ENCODE results near the gene CENPQ.

CENPQ gene

GRCh38 chr6:49462927-49463611 is at the start of gene CENPQ, which contains the start of gene MMUT:
Gene CENPQ (plus strand): TSS chr6:49463370. CDS start chr6:49470177, 6,807 bp downstream.
Gene MMUT (minus strand): TSS chr6:49463253. CDS start chr6:49459466, 3,787 bp downstream.
- peak within 1 kb of the TSS; percentile 99 for H3K4me3 ChIP-seq (ENCODE audit: low read depth, low read length)
- TF ChIP-seq CTCF (IDR thresholded peaks at IDR 0.05; ENCODE audit: low read depth, low read length): no peak

- TF ChIP-seq CTCF (IDR thresholded peaks at IDR 0.05; ENCODE audit: low read depth, low read length): no peak
- no peak overlapping the region for H3K4me3 ChIP-seq (ENCODE audit: low read depth, low read length)
These were observed 47.8 kb upstream of the CENPQ start for GRCh38 chr6:49415358-49415757.

GRCh38 chr6:49416195-49416594 is 47.0 kb upstream of the CENPQ start:
- H3K4me3 ChIP-seq (ENCODE audit: low read depth, low read length): no peak overlapping the region
- no peak for TF ChIP-seq CTCF (IDR thresholded peaks at IDR 0.05; ENCODE audit: low read depth, low read length)

GRCh38 chr6:49423817-49424216 is 39.4 kb upstream of the CENPQ start:
- no peak for TF ChIP-seq CTCF (IDR thresholded peaks at IDR 0.05; ENCODE audit: low read depth, low read length)
- H3K4me3 ChIP-seq (ENCODE audit: low read depth, low read length): no peak overlapping the region

- TF ChIP-seq CTCF (IDR thresholded peaks at IDR 0.05; ENCODE audit: low read depth, low read length): no peak
- no peak overlapping the region for H3K4me3 ChIP-seq (ENCODE audit: low read depth, low read length)
These were observed 33.0 kb upstream of the CENPQ start for GRCh38 chr6:49430187-49430586.

- no peak overlapping the region for H3K4me3 ChIP-seq (ENCODE audit: low read depth, low read length)
- no peak for TF ChIP-seq CTCF (IDR thresholded peaks at IDR 0.05; ENCODE audit: low read depth, low read length)
These were observed 32.3 kb upstream of the CENPQ start for GRCh38 chr6:49430866-49431265.

- peak; percentile 19; the same call in 1 of the 2 replicates for TF ChIP-seq CTCF (IDR thresholded peaks at IDR 0.05; ENCODE audit: low read depth, low read length)
These were observed 9.9 kb upstream of the CENPQ start for GRCh38 chr6:49453221-49453620.

More at GRCh38 chr6:49453221-49453620, 9.9 kb upstream of the CENPQ start:
- H3K4me3 ChIP-seq (ENCODE audit: low read depth, low read length): no peak overlapping the region
